ENCODE measurements around the gene MPL. TPM values are rescaled to one million over a fixed set of nuclear protein-coding genes. Genes with fewer than 3 reads are reported as not detected.

The MPL gene
- total RNA-seq, 1 donor: not detected

DNA sequence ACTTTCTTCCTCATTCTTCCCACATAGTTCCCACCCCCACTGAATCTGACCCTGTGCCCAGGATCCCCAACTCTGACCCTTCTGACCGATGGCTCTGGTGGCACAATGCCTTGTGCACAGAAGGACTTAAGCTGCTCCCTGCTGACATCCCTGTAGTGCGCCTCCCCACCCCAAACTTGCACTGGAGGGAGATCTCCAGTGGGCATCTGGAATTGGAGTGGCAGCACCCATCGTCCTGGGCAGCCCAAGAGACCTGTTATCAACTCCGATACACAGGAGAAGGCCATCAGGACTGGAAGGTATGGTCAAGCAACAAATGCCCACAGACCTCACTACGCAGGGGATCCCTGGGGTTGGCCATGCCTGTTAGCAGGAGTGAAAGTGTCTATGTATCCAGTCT, 9.0 kb downstream of the MPL start:
- TF ChIP-seq, protein P1, sequence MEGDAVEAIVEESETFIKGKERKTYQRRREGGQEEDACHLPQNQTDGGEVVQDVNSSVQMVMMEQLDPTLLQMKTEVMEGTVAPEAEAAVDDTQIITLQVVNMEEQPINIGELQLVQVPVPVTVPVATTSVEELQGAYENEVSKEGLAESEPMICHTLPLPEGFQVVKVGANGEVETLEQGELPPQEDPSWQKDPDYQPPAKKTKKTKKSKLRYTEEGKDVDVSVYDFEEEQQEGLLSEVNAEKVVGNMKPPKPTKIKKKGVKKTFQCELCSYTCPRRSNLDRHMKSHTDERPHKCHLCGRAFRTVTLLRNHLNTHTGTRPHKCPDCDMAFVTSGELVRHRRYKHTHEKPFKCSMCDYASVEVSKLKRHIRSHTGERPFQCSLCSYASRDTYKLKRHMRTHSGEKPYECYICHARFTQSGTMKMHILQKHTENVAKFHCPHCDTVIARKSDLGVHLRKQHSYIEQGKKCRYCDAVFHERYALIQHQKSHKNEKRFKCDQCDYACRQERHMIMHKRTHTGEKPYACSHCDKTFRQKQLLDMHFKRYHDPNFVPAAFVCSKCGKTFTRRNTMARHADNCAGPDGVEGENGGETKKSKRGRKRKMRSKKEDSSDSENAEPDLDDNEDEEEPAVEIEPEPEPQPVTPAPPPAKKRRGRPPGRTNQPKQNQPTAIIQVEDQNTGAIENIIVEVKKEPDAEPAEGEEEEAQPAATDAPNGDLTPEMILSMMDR (IDR thresholded peaks at IDR 0.05; ENCODE audit: extremely low read depth, low read depth, low read length): no peak
- Histone ChIP-seq H3K4me3 (ENCODE audit: insufficient read depth, low read length) (no peak overlapping the region), H3K4me2 (ENCODE audit: insufficient read depth, low read length) (no peak overlapping the region), H3K36me3 (ENCODE audit: insufficient read depth, low read length) (no peaks in the 10 kb centered on the region), H3K79me2 (ENCODE audit: insufficient read depth, low read length) (no peaks in the 10 kb centered on the region), H3K27ac (ENCODE audit: low read depth, low read length) (no peak overlapping the region), H2AFZ (ENCODE audit: low read length) (no peak overlapping the region), H3K4me1 (ENCODE audit: insufficient read depth, low read length) (peaks cover 14% of the 10 kb centered on the region), H4K20me1 (ENCODE audit: insufficient read depth, low read length) (no peaks in the 10 kb centered on the region), H3K27me3 (ENCODE audit: insufficient read depth, low read length) (peaks cover 18% of the 10 kb centered on the region), H3K9me3 (ENCODE audit: low read depth, low read length) (no peaks in the 10 kb centered on the region)
- no peak for DNase-seq (ENCODE audit: insufficient read length, low spot score, missing footprints)

DNA sequence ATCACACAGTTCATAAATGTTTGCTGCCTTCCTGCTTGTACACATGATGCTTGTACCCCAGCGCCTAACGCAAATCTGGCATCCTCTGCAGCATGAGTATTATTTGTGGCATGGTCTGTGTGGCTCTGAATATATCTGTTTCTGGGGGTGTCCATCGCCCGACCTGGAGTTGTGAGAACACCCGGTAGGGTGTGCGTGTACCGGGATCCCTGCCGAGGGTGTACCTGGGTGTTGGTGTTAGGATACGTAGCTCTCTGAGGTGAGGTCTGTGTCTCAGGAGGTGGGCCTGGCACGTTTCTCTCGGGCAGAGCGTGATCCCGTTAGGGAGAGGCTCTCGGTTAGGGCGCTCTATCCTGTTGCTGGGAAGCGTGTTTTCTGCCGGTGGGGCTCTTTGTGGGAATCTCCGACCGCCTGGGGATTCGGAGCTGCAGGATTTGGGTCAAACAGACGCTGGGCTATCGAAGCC, 10.8 kb downstream of the MPL start:
- TF ChIP-seq, protein P1 (IDR thresholded peaks at IDR 0.05; ENCODE audit: extremely low read depth, low read depth, low read length): no peak
- Histone ChIP-seq H4K20me1 (ENCODE audit: insufficient read depth, low read length) (no peaks in the 10 kb centered on the region), H3K27me3 (ENCODE audit: insufficient read depth, low read length) (peaks cover 18% of the 10 kb centered on the region), H2AFZ (ENCODE audit: low read length) (peak overlapping the region; percentile 83), H3K4me1 (ENCODE audit: insufficient read depth, low read length) (peaks cover 14% of the 10 kb centered on the region), H3K27ac (ENCODE audit: low read depth, low read length) (no peak overlapping the region), H3K79me2 (ENCODE audit: insufficient read depth, low read length) (no peaks in the 10 kb centered on the region), H3K36me3 (ENCODE audit: insufficient read depth, low read length) (no peaks in the 10 kb centered on the region), H3K4me2 (ENCODE audit: insufficient read depth, low read length) (peak overlapping the region; percentile 87), H3K9me3 (ENCODE audit: low read depth, low read length) (no peaks in the 10 kb centered on the region), H3K4me3 (ENCODE audit: insufficient read depth, low read length) (peak overlapping the region; percentile 75)
- peak; percentile 84 for DNase-seq (ENCODE audit: insufficient read length, low spot score, missing footprints)

DNA sequence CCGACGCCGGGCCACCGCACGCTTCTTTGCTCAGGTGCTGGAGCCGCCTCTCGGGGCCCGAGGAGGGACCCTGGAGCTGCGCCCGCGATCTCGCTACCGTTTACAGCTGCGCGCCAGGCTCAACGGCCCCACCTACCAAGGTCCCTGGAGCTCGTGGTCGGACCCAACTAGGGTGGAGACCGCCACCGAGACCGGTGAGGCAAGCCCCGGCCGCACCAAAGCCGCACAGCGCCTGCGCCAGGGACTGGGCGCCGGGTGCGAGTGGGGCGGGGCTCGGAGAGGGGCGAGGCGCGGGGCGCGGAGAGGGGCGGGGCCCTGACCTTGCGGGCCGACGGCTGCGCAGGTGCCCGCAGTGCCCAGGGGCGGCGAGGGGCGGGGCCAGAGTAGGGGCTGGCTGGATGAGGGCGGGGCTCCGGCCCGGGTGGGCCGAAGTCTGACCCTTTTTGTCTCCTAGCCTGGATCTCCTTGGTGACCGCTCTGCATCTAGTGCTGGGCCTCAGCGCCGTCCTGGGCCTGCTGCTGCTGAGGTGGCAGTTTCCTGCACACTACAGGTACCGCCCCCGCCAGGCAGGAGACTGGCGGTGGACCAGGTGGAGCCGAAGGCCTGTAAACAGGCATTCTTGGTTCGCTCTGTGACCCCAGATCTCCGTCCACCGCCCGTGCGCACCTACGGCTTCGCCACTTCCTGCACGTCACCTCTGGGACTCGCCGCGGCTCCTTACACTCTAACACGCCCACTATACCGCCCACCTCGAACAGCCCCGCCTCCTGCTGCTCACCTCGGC, 11.4 kb downstream of the MPL start:
- Histone ChIP-seq H3K79me2 (ENCODE audit: insufficient read depth, low read length) (no peaks in the 10 kb centered on the region), H3K4me2 (ENCODE audit: insufficient read depth, low read length) (peak overlapping the region; percentile 87), H3K9me3 (ENCODE audit: low read depth, low read length) (no peaks in the 10 kb centered on the region), H2AFZ (ENCODE audit: low read length) (peak overlapping the region; percentile 92), H3K27me3 (ENCODE audit: insufficient read depth, low read length) (peaks cover 18% of the 10 kb centered on the region), H3K36me3 (ENCODE audit: insufficient read depth, low read length) (no peaks in the 10 kb centered on the region), H3K4me3 (ENCODE audit: insufficient read depth, low read length) (peak overlapping the region; percentile 75), H3K4me1 (ENCODE audit: insufficient read depth, low read length) (peaks cover 15% of the 10 kb centered on the region), H3K27ac (ENCODE audit: low read depth, low read length) (no peak overlapping the region), H4K20me1 (ENCODE audit: insufficient read depth, low read length) (no peaks in the 10 kb centered on the region)
- peak; percentile 91 for DNase-seq (ENCODE audit: insufficient read length, low spot score, missing footprints)
- TF ChIP-seq, protein P1 (IDR thresholded peaks at IDR 0.05; ENCODE audit: extremely low read depth, low read depth, low read length): no peak

DNA sequence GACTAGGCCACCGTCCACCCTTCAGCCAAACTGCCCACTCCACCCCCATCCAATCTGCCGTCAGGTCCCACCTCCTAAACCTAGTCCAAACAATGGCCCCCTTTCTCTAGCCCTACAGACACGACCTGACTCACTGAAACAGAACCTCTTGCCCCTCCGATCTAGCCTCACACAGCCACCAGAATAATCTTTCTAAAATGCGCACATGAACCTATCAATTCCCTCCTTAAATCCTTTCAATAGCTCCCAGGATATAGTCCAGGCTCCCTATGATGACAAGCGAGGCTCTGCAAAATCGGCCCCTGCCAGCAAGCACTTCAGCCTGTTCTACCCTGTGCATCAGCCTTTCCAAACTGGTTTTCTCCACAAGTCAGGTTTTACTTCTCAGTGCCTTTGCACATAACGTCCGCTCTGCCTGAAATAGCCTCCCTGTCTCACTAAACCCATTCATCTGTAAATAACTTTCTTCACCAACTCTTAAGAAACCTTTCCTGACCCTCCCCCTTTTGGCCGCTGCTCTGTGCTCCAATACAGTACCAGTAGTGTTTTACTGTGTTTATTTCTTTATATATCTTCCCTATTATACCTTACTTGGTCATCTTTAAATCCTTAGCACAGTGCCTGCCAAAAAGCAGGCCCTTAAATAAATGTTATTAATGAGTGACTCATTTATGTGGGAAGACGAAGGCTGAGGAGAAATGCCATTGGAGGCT, 12.1 kb downstream of the MPL start:
- peak overlapping the region; percentile 75 for H3K4me3 ChIP-seq (ENCODE audit: insufficient read depth, low read length)
- H3K27ac ChIP-seq (ENCODE audit: low read depth, low read length): no peak overlapping the region
- H4K20me1 ChIP-seq (ENCODE audit: insufficient read depth, low read length): no peaks in the 10 kb centered on the region
- no peaks in the 10 kb centered on the region for H3K36me3 ChIP-seq (ENCODE audit: insufficient read depth, low read length)
- peaks cover 18% of the 10 kb centered on the region for H3K27me3 ChIP-seq (ENCODE audit: insufficient read depth, low read length)
- no peaks in the 10 kb centered on the region for H3K79me2 ChIP-seq (ENCODE audit: insufficient read depth, low read length)
- TF ChIP-seq, protein P1 (IDR thresholded peaks at IDR 0.05; ENCODE audit: extremely low read depth, low read depth, low read length): no peak
- peak overlapping the region; percentile 92 for H2AFZ ChIP-seq (ENCODE audit: low read length)
- peak overlapping the region; percentile 87 for H3K4me2 ChIP-seq (ENCODE audit: insufficient read depth, low read length)
- H3K9me3 ChIP-seq (ENCODE audit: low read depth, low read length): no peaks in the 10 kb centered on the region
- DNase-seq (ENCODE audit: insufficient read length, low spot score, missing footprints): peak; percentile 90
- peaks cover 22% of the 10 kb centered on the region for H3K4me1 ChIP-seq (ENCODE audit: insufficient read depth, low read length)
